Inflammatory macrophage treated with lipopolysaccharide for 1 hour (primary cell): ENCODE measurements around the gene ELMO1.

Source experiments
- DNase-seq, 2 donors: peaks; one replicate each; pipeline ENCODE4 v3.0.0-alpha.2; 2020 to 2022

ELMO1 gene

DNA sequence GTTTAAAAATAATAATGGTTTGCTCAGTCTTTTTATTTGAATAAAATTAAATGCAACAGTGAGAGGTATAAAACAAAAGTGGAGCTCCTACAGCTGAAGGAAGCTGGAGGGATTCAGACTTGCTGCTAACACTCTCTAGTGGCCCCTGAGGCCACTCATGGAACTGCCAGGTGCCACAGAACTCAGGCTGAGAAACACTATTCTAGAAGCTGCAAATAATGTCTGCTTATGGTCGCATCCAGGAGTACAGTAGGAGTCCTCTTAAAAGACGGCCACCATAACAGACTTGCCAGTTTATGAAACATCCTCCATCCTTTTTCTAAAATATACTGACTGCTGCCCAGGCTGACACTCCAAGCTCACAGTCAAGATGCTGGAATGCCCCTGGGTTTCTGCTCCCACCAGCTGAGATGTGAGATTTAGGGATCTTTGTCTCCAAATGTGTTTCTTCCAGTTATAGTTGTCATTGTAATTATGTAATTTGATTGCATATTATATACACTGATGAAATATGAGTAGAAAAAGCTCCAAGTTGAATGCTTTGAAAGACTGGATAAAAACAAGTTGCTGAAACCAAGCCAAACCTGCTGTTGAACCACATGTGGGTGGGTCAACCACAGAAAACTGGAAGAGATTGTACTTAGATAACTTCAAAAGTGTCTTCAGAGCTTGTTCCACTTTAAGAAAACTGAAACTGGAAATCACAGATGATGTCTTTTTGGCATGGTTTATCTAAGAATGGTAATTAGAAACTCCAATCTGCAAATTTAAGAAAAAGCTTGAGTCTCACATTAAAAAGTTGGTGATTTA, 510.7 kb downstream of the ELMO1 start:
- DNase-seq: no peak

GRCh38 chr7:36931892-36932291, 516.8 kb downstream of the ELMO1 start:
- DNase-seq: no peak

DNA sequence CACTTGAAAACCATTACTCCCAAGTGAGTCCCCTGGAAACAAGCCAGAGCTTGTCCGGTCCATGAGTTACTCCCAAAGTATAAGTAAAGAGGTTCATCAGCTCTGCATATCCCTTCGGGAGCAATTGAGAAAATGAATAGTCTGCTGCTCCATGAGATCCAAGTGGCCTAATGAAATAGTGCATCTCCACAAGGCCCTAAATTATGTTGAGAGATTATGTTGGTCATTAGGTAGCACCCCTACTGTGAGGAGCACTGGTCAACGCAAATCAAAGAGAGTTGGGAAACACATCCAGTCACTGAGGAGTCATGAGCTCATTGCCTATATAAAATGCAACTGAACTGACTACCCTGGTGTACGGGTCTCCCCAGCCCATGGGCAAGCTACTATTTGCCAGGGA, 518.9 kb downstream of the ELMO1 start:
- DNase-seq: no peak

GRCh38 chr7:36928718-36929117, 519.9 kb downstream of the ELMO1 start:
- no peak for DNase-seq

- DNase-seq: no peak
These were observed 520.4 kb downstream of the ELMO1 start for GRCh38 chr7:36928311-36928710.

GRCh38 chr7:36925691-36926090, 523.0 kb downstream of the ELMO1 start:
- DNase-seq: no peak

- no peak for DNase-seq
These were observed 523.5 kb downstream of the ELMO1 start for GRCh38 chr7:36925207-36925606.

GRCh38 chr7:36923943-36924436, 524.7 kb downstream of the ELMO1 start:
- DNase-seq: peak; percentile 79 to 91

GRCh38 chr7:36923185-36923584, 525.5 kb downstream of the ELMO1 start:
- DNase-seq: no peak

GRCh38 chr7:36920433-36920832, 528.2 kb downstream of the ELMO1 start:
- DNase-seq: no peak

- no peak for DNase-seq
These were observed 528.9 kb downstream of the ELMO1 start for GRCh38 chr7:36919738-36920137.

DNA sequence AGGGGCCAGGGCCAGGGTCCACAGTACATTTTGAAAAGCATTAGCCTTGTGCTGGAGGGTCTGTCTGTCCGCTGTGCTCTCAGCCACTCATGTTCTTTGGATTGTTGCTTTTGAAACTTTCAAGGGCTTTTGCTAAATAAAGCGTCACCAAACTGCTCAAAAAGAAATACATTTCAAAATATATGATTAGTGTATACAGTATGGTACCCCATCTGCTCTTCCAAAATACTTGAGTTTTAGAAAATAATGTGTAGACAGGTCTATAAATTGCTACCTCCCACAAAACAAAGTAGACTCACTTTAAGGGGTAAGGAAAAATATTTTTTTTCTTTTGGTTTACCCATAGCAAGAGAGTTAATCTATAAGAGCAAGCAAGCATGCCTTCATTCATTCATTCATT, 530.1 kb downstream of the ELMO1 start:
- no peak for DNase-seq

DNA sequence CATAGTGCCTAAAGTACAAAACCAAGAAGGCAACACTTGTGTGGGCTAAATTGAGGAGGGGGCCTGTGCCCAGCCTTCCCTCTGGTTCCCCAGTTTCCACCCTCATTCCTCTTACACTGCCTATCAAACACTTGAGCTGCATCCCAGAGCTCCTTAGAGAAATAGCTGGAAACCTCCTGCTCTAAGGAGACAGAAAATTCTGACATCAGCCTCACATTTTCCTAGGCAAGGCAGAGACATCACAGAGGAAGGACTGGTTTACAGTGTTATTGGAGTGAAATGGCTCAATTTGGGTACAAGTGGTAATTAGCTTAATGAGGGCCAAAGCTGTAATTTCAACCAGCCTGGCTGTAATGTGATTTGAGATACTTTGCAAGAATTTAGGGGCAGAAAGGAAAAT, 532.0 kb downstream of the ELMO1 start:
- no peak for DNase-seq

DNA sequence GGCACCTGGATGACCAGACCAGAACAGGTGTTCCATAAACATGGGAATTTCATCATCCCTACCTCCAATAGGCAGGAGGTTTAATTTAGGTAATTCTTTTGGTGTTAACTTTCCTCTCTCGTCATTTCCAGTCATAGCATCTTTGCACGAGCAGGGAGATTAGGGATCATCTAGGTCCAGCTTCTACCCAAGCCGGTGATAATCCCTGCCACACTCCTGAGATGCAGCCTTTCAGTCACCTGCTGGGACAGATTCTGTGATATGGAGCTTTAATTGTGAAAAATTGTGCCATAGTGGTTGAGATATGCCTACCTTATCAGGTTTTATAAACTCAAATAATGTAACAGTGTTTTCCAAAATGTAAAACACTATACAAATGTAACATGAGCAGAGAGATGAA, 532.5 kb downstream of the ELMO1 start:
- DNase-seq: no peak

DNA sequence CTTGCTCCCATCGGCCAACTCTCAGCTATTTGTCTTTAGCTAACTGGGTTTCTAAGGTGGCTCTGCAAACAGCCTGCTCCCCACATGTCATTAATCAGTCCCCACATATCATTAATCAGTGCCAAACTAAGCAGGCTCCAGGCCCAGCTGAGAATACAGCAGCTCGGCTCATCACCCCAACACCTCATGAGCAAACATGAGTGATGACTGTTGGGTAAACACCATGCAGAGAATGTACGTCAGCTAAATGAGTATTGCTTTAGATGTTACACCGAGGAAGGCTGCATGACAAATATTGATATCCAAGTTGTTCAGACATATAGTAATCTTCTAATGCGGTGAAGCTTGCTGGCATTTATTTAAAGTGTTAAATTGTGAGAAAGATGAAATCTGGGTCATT, 536.9 kb downstream of the ELMO1 start:
- no peak for DNase-seq

DNA sequence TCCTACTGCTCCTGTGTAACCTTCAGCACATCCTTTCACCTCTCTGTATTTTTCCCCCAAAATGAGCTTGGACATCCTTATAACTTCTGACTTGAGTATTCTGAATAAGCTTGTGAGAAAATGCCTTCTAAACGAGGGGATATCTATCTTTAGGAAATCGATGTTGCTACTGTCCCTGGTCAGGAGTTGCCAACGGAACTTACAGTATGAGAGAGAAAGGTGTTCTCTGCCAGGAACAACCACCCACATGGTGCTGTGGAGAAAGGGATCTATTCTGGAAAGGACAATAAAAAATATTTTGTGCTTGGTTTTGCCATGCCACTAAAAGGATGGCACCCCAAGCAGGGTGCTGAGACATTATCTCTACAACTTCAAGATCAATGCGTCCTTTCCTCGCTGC, 537.8 kb downstream of the ELMO1 start:
- no peak for DNase-seq

DNA sequence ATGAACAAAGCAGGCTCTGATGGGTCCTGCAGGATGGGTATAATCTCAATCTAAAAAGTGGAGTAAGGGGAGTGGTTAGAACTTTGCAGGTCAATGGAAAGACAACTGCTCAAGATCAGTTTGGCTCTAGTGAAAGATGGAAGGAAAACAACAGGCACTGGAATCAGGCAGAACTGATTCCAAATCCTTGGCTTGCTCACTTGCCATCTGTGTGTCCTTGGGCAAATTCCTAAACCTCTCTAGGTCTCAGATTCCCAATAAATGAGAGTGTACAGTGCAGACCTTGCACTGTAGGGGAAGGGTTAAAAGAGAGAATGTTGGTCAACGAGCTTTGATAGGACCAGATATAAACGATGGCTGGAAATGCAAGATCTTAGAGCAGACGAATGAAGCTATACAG, 538.3 kb downstream of the ELMO1 start:
- DNase-seq: no peak

DNA sequence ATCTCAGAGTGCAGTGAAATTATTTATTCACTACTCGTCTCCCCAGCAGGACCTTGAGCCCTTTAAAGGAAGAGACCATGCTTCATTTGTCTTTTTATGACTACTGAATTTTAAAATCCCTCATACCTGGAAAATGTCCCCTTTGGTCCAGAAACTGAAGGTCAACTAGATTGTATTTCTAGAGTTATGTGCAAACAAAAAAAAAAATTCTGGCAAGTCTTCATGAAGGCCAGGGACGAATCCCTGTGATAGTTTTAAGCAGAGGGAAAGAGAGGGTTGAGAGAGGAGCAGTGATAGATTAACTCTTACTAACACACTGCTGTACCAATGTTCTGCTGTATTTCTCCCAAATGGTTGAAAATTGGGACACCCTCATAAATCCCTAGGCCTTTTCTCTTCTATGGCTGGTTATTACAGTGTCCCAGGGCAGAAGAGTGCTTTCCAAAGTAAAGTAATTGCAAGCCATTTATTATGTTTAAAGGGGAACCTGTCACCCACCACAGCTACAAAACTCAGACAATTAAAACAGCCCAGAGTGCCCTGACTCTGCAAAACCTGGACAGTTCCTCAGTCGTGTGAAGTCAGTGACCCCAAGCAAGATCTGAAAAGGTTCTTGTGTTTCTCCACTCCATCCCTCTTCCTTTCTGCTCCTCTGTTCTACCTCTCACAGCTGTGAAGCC, 541.6 kb downstream of the ELMO1 start:
- no peak for DNase-seq

DNA sequence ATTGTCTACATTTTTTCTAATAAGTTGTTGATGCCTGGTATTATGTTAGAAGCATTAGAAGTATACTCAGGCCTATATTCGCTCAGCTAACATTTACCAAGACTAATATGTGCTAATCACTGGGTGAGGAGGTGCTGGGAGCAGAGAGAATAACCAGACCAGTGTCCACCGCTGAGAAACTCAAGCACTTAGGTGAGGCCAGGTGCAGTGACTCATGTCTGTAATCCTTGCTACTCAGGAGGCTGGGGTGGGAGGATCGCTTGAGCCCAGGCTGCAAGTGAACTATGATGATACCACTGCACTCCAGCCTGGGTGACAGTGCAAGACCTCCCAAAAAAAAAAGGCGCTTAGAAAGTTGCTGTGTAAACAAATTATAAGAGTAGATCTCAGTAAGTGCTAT, 542.2 kb downstream of the ELMO1 start:
- DNase-seq: no peak

GRCh38 chr7:36905841-36906240, 542.8 kb downstream of the ELMO1 start:
- DNase-seq: no peak

DNA sequence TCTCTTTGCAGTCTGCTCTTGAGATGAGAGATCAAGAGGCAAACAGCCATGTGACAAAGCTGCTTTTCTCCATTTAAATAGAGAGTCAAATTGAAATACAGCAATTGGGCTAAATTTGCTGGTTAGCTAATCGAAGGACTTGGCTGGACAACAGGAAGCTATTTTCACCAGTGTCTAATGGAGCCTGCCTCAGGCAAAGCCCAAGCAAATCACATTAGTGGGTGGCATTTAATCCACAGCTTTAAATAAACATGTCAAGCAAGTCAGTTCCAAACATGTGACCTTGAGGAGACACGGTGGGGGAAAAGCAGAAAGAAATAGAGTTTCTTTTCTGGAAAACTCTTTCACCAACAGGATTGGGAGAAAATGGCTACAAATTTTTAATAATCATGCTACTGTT, 543.9 kb downstream of the ELMO1 start:
- no peak for DNase-seq

GRCh38 chr7:36904101-36904500, 544.6 kb downstream of the ELMO1 start:
- DNase-seq: no peak

- DNase-seq: no peak
These were observed 547.5 kb downstream of the ELMO1 start for GRCh38 chr7:36900988-36901710.

DNA sequence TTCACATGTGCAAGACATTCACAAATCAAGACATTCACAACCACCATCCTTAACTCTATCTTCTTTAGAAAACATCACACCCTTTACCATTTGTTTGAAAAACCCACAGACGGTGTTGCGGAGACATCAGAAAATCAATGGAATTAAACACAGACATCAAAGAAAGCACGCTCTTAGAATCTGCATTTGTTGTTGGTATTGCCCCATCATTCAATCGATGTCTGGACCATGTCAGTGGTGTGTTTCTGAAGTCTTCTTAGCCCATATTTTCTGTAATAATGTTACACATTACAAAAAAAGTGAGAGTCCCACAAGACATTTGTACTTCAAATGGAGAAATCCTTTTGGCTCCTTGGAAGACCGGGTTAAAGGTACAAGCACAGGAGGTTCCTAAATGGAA, 550.5 kb downstream of the ELMO1 start:
- DNase-seq: no peak
